OCI-LY3 (cell line): Measurements from ENCODE around the gene STT3B.

ENCODE experiments used
- EZH2phosphoT487 ChIP-seq: fragments of 200-600 bp; shearing (Covaris generic); IDR thresholded peaks from 2 replicates; pipeline ENCODE4 v1.6.1; 2018; ENCODE audit warnings: antibody characterized with exemption, mixed run types, low read depth
- TF ChIP-seq, protein P1 (sequence below): fragments of 200-600, 300-600 bp; sonication (generic); IDR thresholded peaks from 2 replicates; pipeline ENCODE4 v1.5.1; 2014; ENCODE audit warnings: antibody characterized with exemption, low read length, low read depth

DNA sequence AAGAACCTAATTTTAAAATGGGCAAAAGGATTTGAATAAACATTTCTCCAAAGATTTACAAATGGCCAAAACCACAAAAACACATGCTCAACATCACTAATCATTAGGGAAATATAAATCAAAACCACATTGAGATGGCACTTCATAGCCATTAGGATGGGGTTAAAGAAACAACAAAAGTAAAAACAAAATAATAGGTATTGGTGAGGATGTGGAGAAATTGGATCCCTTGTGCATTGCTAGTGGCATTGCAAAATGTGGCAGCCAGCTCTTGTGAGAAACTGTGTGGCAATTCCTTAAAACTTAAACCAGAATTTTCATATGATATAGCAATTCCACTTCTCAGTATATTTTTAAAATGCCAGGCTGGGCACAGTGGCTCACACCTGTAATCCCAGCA lies 126.5 kb downstream of the STT3B start:
- TF ChIP-seq, protein P1, sequence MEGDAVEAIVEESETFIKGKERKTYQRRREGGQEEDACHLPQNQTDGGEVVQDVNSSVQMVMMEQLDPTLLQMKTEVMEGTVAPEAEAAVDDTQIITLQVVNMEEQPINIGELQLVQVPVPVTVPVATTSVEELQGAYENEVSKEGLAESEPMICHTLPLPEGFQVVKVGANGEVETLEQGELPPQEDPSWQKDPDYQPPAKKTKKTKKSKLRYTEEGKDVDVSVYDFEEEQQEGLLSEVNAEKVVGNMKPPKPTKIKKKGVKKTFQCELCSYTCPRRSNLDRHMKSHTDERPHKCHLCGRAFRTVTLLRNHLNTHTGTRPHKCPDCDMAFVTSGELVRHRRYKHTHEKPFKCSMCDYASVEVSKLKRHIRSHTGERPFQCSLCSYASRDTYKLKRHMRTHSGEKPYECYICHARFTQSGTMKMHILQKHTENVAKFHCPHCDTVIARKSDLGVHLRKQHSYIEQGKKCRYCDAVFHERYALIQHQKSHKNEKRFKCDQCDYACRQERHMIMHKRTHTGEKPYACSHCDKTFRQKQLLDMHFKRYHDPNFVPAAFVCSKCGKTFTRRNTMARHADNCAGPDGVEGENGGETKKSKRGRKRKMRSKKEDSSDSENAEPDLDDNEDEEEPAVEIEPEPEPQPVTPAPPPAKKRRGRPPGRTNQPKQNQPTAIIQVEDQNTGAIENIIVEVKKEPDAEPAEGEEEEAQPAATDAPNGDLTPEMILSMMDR: no peak
- no peak for TF ChIP-seq EZH2phosphoT487
